ENCODE results near the gene ACOX3.

DNA sequence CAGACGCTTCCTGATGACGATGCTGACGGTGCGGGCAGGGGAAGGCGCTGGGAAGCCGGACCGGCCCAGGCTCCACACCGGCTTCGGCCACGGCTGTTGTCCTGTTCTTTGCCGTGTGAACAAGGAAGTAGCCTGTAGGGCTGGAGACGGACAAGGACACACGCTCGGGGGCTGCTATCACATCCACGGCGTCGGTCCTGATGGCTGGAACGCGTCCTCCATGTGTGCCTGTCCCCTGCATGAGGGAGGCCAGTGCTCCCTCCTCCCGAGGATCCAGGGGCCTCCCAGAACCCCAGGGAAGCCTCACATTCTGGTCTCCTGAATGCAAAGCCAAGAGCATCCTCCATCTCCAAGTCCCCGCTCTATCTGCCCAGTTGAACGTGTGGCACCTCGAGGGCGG is 53.8 kb downstream of the ACOX3 start:
- TF ChIP-seq, protein P1, sequence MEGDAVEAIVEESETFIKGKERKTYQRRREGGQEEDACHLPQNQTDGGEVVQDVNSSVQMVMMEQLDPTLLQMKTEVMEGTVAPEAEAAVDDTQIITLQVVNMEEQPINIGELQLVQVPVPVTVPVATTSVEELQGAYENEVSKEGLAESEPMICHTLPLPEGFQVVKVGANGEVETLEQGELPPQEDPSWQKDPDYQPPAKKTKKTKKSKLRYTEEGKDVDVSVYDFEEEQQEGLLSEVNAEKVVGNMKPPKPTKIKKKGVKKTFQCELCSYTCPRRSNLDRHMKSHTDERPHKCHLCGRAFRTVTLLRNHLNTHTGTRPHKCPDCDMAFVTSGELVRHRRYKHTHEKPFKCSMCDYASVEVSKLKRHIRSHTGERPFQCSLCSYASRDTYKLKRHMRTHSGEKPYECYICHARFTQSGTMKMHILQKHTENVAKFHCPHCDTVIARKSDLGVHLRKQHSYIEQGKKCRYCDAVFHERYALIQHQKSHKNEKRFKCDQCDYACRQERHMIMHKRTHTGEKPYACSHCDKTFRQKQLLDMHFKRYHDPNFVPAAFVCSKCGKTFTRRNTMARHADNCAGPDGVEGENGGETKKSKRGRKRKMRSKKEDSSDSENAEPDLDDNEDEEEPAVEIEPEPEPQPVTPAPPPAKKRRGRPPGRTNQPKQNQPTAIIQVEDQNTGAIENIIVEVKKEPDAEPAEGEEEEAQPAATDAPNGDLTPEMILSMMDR (conservative IDR thresholded peaks at IDR 0.05) = no peak
- no peak for TF ChIP-seq ZFX (IDR thresholded peaks at IDR 0.05)
